RWPE1 (cell line): ENCODE measurements around the gene CPLANE1.
A peak's percentile ranks its signal among the peaks of the same experiment; 100 is the strongest.

Source experiments
- CTCF ChIA-PET: fragments of 350-600 bp; sonication (Branson Sonifier 250); formaldehyde crosslinking; extraction: SDS; loops from one replicate; lab custom pipeline; 2021; lab: Yijun Ruan, JAX
- POLR2A ChIA-PET: fragments of 400-600 bp; formaldehyde crosslinking; extraction: SDS; loops from one replicate; lab custom pipeline; 2020; ENCODE audit warnings: antibody characterized with exemption; ENCODE audit not compliant: low non-redundant PET; lab: Yijun Ruan, JAX
- DNase-seq: peaks from one replicate; pipeline ENCODE4 v3.0.0; 2012; ENCODE audit warnings: low spot score
- H3K27ac ChIP-seq: fragments of 450-650 bp; 2 replicates; pipeline ENCODE4 v1.5.1; 2017
- CTCF ChIP-seq: fragments of 450-650 bp; conservative IDR thresholded peaks from 2 replicates; pipeline ENCODE4 v1.5.1; 2017; ENCODE audit warnings: low read depth, mild to moderate bottlenecking

CPLANE1 gene

GRCh38 chr5:37254581-37254980, 5.4 kb upstream of the CPLANE1 start:
- ChIA-PET POLR2A (no interaction called here), CTCF (no interaction called here)
- TF ChIP-seq CTCF: no peak
- no peak for DNase-seq
- no peak overlapping the region for H3K27ac ChIP-seq

GRCh38 chr5:37251665-37252064, 2.5 kb upstream of the CPLANE1 start:
- no peak overlapping the region for H3K27ac ChIP-seq
- TF ChIP-seq CTCF: no peak
- CTCF ChIA-PET: interaction anchor here (0.6 kb wide), 1 partner anchor 33 kb away, joined by 3 read pairs; no protein-coding TSS in a partner anchor
- POLR2A ChIA-PET: no interaction called here
- no peak for DNase-seq

- CTCF ChIA-PET: interaction anchor here (0.7 kb wide), 1 partner anchor 23 kb away, joined by 3 read pairs; no protein-coding TSS in a partner anchor
- TF ChIP-seq CTCF: no peak
- no peak for DNase-seq
- POLR2A ChIA-PET: no interaction called here
- H3K27ac ChIP-seq: peak overlapping the region; percentile 87
Measured at GRCh38 chr5:37249815-37250164, 614 bp upstream of the CPLANE1 start.

GRCh38 chr5:37248421-37248969, 681 bp downstream of the CPLANE1 start:
- H3K27ac ChIP-seq: peak overlapping the region; percentile 87
- DNase-seq: no peak
- no peak for TF ChIP-seq CTCF
- ChIA-PET POLR2A (interaction anchor here (0.5 kb wide), 1 partner anchor 27 kb away, joined by 3 read pairs; no protein-coding TSS in a partner anchor), CTCF (interaction anchor here (0.7 to 1.4 kb wide), 2 partner anchors 42 to 48 kb away, joined by 3 read pairs; no protein-coding TSS in a partner anchor)

- no peak for TF ChIP-seq CTCF
- ChIA-PET CTCF (no interaction called here), POLR2A (no interaction called here)
- H3K27ac ChIP-seq: no peak overlapping the region; the same call in 1 of the 2 replicates
- DNase-seq: no peak
Measured at GRCh38 chr5:37247496-37247895, 1.7 kb downstream of the CPLANE1 start.

- DNase-seq: no peak
- CTCF ChIA-PET: no interaction called here
- no peak overlapping the region for H3K27ac ChIP-seq
- POLR2A ChIA-PET: no interaction called here
- TF ChIP-seq CTCF: no peak
Measured at GRCh38 chr5:37247036-37247435, 2.1 kb downstream of the CPLANE1 start.

- TF ChIP-seq CTCF: no peak
- CTCF ChIA-PET: no interaction called here
- POLR2A ChIA-PET: no interaction called here
- DNase-seq: no peak
- no peak overlapping the region for H3K27ac ChIP-seq
Measured at GRCh38 chr5:37234288-37234687, 14.9 kb downstream of the CPLANE1 start.
